Measurements from ENCODE around the gene ELK4. TPM values are rescaled to one million over a fixed set of nuclear protein-coding genes. Genes with fewer than 3 reads are reported as not detected.

Gene ELK4
- total and polyA plus RNA-seq, 2 experiments from 2014 or later: 5.1 to 19.7 TPM

DNA sequence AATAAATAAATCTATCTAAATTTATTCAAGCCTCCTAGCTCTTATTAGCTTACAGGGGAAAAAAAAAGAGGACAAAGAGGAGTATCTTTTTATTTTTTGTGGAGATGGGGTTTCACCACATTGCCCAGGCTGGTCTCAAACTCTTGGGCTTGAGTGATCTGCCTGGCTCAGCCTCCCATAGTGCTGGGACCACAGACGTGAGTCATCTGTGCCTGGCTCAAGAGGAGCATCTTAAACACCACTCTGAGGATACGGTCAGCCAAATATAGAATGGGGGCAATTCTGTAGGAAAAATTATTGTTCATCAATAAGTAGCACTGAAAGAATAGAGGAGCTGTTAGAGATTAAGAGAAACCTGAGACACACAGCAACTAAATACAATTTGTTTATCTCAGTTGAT is 24.4 kb upstream of the ELK4 start:
- H3K4me3 Mint-ChIP-seq: no peak overlapping the region
- no peak for ATAC-seq
- H3K79me2 ChIP-seq (replicated peaks; ENCODE audit: insufficient read depth): no peaks in the 10 kb centered on the region
- H3K4me2 ChIP-seq: no peak overlapping the region
- H3K36me3 Mint-ChIP-seq (ENCODE audit: low read depth): no peaks in the 10 kb centered on the region; the same call in 2 of the 3 replicates
- H3K4me3 ChIP-seq: no peak overlapping the region
- peaks cover 5% of the 10 kb centered on the region for H4K20me1 ChIP-seq (replicated peaks; ENCODE audit: insufficient read depth)
- H3K27ac Mint-ChIP-seq: no peak overlapping the region
- DNase-seq (ENCODE audit: low spot score): no peak
- no peaks in the 10 kb centered on the region for H3K27me3 ChIP-seq (ENCODE audit: insufficient read depth)
- TF ChIP-seq, protein P1, sequence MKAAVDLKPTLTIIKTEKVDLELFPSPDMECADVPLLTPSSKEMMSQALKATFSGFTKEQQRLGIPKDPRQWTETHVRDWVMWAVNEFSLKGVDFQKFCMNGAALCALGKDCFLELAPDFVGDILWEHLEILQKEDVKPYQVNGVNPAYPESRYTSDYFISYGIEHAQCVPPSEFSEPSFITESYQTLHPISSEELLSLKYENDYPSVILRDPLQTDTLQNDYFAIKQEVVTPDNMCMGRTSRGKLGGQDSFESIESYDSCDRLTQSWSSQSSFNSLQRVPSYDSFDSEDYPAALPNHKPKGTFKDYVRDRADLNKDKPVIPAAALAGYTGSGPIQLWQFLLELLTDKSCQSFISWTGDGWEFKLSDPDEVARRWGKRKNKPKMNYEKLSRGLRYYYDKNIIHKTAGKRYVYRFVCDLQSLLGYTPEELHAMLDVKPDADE (IDR thresholded peaks at IDR 0.05): no peak
- TF ChIP-seq, protein P2, sequence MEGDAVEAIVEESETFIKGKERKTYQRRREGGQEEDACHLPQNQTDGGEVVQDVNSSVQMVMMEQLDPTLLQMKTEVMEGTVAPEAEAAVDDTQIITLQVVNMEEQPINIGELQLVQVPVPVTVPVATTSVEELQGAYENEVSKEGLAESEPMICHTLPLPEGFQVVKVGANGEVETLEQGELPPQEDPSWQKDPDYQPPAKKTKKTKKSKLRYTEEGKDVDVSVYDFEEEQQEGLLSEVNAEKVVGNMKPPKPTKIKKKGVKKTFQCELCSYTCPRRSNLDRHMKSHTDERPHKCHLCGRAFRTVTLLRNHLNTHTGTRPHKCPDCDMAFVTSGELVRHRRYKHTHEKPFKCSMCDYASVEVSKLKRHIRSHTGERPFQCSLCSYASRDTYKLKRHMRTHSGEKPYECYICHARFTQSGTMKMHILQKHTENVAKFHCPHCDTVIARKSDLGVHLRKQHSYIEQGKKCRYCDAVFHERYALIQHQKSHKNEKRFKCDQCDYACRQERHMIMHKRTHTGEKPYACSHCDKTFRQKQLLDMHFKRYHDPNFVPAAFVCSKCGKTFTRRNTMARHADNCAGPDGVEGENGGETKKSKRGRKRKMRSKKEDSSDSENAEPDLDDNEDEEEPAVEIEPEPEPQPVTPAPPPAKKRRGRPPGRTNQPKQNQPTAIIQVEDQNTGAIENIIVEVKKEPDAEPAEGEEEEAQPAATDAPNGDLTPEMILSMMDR (conservative IDR thresholded peaks at IDR 0.05; ENCODE audit: low read depth in 2 of 2): no peak
- no peak for TF ChIP-seq ZNF114 (CRISPR knock-in tag; IDR thresholded peaks at IDR 0.05)
- TF ChIP-seq, protein P3, sequence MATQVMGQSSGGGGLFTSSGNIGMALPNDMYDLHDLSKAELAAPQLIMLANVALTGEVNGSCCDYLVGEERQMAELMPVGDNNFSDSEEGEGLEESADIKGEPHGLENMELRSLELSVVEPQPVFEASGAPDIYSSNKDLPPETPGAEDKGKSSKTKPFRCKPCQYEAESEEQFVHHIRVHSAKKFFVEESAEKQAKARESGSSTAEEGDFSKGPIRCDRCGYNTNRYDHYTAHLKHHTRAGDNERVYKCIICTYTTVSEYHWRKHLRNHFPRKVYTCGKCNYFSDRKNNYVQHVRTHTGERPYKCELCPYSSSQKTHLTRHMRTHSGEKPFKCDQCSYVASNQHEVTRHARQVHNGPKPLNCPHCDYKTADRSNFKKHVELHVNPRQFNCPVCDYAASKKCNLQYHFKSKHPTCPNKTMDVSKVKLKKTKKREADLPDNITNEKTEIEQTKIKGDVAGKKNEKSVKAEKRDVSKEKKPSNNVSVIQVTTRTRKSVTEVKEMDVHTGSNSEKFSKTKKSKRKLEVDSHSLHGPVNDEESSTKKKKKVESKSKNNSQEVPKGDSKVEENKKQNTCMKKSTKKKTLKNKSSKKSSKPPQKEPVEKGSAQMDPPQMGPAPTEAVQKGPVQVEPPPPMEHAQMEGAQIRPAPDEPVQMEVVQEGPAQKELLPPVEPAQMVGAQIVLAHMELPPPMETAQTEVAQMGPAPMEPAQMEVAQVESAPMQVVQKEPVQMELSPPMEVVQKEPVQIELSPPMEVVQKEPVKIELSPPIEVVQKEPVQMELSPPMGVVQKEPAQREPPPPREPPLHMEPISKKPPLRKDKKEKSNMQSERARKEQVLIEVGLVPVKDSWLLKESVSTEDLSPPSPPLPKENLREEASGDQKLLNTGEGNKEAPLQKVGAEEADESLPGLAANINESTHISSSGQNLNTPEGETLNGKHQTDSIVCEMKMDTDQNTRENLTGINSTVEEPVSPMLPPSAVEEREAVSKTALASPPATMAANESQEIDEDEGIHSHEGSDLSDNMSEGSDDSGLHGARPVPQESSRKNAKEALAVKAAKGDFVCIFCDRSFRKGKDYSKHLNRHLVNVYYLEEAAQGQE (IDR thresholded peaks at IDR 0.05; ENCODE audit: unreplicated experiment): no peak
- TF ChIP-seq POLR2AphosphoS5 (IDR thresholded peaks at IDR 0.05; ENCODE audit: low read depth): no peak
- TF ChIP-seq JUNB (IDR thresholded peaks at IDR 0.05; ENCODE audit: unreplicated experiment): no peak
- no peaks in the 10 kb centered on the region for H3K9me3 Mint-ChIP-seq
- H2AFZ ChIP-seq: no peak overlapping the region
- no peaks in the 10 kb centered on the region for H3K36me3 ChIP-seq (ENCODE audit: insufficient read depth)
- no peaks in the 10 kb centered on the region for H3K9me2 ChIP-seq (ENCODE audit: insufficient read depth)
- H3K27me3 Mint-ChIP-seq (ENCODE audit: insufficient read depth, low read depth, poor library complexity): peaks cover 7% of the 10 kb centered on the region
- H3F3A ChIP-seq (replicated peaks; ENCODE audit: low read depth): peaks cover 3% of the 10 kb centered on the region; the same call in 1 of the 2 replicates
- no peak overlapping the region for H3K27ac ChIP-seq (ENCODE audit: low read depth)
- no peaks in the 10 kb centered on the region; the same call in 1 of the 2 replicates for H3K4me1 ChIP-seq (ENCODE audit: insufficient read depth)
- H3K4me1 Mint-ChIP-seq: peaks cover 25% of the 10 kb centered on the region

DNA sequence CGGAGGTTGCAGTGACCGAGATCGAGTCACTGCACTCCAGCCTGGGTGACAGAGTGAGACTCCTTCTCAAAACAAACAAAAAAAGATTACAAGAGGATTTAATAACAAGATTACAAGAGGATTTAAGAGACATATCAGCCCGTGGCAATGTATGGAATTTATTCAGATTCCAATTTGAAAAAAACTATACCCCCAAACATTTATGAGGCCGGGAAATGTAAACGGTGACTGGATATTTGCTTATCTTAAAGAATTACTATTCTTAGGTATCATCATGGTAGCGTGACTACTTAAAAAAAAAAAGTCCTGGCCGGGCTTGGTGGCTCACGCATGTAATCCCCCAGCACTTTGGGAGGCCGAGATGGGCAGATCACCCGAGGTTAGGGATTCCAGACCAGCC is 21.2 kb upstream of the ELK4 start:
- no peak overlapping the region for H3K27ac ChIP-seq (ENCODE audit: low read depth)
- no peaks in the 10 kb centered on the region for H3K36me3 ChIP-seq (ENCODE audit: insufficient read depth)
- no peak for ATAC-seq
- DNase-seq (ENCODE audit: low spot score): no peak
- Mint-ChIP-seq H3K36me3 (ENCODE audit: low read depth) (no peaks in the 10 kb centered on the region; the same call in 2 of the 3 replicates), H3K4me1 (peaks cover 22% of the 10 kb centered on the region), H3K27ac (no peak overlapping the region), H3K4me3 (no peak overlapping the region), H3K9me3 (no peaks in the 10 kb centered on the region), H3K27me3 (ENCODE audit: insufficient read depth, low read depth, poor library complexity) (peaks cover 2% of the 10 kb centered on the region)
- no peak overlapping the region for H2AFZ ChIP-seq
- H3K4me1 ChIP-seq (ENCODE audit: insufficient read depth): no peaks in the 10 kb centered on the region
- H3F3A ChIP-seq (replicated peaks; ENCODE audit: low read depth): peaks cover 3% of the 10 kb centered on the region; the same call in 1 of the 2 replicates
- no peaks in the 10 kb centered on the region for H3K27me3 ChIP-seq (ENCODE audit: insufficient read depth)
- H3K79me2 ChIP-seq (replicated peaks; ENCODE audit: insufficient read depth): no peaks in the 10 kb centered on the region
- H3K4me3 ChIP-seq: no peak overlapping the region
- peaks cover 5% of the 10 kb centered on the region; the same call in 1 of the 2 replicates for H4K20me1 ChIP-seq (replicated peaks; ENCODE audit: insufficient read depth)
- H3K9me2 ChIP-seq (ENCODE audit: insufficient read depth): no peaks in the 10 kb centered on the region
- H3K4me2 ChIP-seq: no peak overlapping the region
- no peak for TF ChIP-seq EZH2 (IDR thresholded peaks at IDR 0.05; ENCODE audit: low read depth, unreplicated experiment)
- TF ChIP-seq POLR2AphosphoS5 (IDR thresholded peaks at IDR 0.05; ENCODE audit: low read depth): no peak
- no peak for TF ChIP-seq STAT1 (IDR thresholded peaks at IDR 0.05; ENCODE audit: unreplicated experiment)
- TF ChIP-seq ZNF114 (CRISPR knock-in tag; IDR thresholded peaks at IDR 0.05): no peak
- TF ChIP-seq, protein P4, sequence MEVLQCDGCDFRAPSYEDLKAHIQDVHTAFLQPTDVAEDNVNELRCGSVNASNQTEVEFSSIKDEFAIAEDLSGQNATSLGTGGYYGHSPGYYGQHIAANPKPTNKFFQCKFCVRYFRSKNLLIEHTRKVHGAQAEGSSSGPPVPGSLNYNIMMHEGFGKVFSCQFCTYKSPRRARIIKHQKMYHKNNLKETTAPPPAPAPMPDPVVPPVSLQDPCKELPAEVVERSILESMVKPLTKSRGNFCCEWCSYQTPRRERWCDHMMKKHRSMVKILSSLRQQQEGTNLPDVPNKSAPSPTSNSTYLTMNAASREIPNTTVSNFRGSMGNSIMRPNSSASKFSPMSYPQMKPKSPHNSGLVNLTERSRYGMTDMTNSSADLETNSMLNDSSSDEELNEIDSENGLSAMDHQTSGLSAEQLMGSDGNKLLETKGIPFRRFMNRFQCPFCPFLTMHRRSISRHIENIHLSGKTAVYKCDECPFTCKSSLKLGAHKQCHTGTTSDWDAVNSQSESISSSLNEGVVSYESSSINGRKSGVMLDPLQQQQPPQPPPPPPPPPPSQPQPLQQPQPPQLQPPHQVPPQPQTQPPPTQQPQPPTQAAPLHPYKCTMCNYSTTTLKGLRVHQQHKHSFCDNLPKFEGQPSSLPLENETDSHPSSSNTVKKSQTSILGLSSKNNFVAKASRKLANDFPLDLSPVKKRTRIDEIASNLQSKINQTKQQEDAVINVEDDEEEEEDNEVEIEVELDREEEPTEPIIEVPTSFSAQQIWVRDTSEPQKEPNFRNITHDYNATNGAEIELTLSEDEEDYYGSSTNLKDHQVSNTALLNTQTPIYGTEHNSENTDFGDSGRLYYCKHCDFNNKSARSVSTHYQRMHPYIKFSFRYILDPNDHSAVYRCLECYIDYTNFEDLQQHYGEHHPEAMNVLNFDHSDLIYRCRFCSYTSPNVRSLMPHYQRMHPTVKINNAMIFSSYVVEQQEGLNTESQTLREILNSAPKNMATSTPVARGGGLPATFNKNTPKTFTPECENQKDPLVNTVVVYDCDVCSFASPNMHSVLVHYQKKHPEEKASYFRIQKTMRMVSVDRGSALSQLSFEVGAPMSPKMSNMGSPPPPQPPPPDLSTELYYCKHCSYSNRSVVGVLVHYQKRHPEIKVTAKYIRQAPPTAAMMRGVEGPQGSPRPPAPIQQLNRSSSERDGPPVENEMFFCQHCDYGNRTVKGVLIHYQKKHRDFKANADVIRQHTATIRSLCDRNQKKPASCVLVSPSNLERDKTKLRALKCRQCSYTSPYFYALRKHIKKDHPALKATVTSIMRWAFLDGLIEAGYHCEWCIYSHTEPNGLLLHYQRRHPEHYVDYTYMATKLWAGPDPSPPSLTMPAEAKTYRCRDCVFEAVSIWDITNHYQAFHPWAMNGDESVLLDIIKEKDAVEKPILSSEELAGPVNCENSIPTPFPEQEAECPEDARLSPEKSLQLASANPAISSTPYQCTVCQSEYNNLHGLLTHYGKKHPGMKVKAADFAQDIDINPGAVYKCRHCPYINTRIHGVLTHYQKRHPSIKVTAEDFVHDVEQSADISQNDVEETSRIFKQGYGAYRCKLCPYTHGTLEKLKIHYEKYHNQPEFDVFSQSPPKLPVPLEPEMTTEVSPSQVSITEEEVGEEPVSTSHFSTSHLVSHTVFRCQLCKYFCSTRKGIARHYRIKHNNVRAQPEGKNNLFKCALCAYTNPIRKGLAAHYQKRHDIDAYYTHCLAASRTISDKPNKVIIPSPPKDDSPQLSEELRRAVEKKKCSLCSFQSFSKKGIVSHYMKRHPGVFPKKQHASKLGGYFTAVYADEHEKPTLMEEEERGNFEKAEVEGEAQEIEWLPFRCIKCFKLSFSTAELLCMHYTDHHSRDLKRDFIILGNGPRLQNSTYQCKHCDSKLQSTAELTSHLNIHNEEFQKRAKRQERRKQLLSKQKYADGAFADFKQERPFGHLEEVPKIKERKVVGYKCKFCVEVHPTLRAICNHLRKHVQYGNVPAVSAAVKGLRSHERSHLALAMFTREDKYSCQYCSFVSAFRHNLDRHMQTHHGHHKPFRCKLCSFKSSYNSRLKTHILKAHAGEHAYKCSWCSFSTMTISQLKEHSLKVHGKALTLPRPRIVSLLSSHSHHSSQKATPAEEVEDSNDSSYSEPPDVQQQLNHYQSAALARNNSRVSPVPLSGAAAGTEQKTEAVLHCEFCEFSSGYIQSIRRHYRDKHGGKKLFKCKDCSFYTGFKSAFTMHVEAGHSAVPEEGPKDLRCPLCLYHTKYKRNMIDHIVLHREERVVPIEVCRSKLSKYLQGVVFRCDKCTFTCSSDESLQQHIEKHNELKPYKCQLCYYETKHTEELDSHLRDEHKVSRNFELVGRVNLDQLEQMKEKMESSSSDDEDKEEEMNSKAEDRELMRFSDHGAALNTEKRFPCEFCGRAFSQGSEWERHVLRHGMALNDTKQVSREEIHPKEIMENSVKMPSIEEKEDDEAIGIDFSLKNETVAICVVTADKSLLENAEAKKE (CRISPR knock-in tag; IDR thresholded peaks at IDR 0.05): no peak

All from GM23338 (cell line).